Activated CD4-positive, alpha-beta T cell treated with anti-CD3 and anti-CD28 coated beads for 4 hours (primary cell): Measurements from ENCODE around the gene USP28.
"Not testable (repeated sequence)": the region's sequence is repeated elsewhere in the genome, so short reads cannot be mapped to it uniquely, and the experiment has no call there.

Experiments used
- DNase-seq, 2 donors: peaks; one replicate each; pipeline ENCODE4 v3.0.0-alpha.2; 2020

The USP28 gene, protein sequence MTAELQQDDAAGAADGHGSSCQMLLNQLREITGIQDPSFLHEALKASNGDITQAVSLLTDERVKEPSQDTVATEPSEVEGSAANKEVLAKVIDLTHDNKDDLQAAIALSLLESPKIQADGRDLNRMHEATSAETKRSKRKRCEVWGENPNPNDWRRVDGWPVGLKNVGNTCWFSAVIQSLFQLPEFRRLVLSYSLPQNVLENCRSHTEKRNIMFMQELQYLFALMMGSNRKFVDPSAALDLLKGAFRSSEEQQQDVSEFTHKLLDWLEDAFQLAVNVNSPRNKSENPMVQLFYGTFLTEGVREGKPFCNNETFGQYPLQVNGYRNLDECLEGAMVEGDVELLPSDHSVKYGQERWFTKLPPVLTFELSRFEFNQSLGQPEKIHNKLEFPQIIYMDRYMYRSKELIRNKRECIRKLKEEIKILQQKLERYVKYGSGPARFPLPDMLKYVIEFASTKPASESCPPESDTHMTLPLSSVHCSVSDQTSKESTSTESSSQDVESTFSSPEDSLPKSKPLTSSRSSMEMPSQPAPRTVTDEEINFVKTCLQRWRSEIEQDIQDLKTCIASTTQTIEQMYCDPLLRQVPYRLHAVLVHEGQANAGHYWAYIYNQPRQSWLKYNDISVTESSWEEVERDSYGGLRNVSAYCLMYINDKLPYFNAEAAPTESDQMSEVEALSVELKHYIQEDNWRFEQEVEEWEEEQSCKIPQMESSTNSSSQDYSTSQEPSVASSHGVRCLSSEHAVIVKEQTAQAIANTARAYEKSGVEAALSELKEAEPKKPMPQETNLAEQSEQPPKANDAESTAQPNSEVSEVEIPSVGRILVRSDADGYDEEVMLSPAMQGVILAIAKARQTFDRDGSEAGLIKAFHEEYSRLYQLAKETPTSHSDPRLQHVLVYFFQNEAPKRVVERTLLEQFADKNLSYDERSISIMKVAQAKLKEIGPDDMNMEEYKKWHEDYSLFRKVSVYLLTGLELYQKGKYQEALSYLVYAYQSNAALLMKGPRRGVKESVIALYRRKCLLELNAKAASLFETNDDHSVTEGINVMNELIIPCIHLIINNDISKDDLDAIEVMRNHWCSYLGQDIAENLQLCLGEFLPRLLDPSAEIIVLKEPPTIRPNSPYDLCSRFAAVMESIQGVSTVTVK

DNA sequence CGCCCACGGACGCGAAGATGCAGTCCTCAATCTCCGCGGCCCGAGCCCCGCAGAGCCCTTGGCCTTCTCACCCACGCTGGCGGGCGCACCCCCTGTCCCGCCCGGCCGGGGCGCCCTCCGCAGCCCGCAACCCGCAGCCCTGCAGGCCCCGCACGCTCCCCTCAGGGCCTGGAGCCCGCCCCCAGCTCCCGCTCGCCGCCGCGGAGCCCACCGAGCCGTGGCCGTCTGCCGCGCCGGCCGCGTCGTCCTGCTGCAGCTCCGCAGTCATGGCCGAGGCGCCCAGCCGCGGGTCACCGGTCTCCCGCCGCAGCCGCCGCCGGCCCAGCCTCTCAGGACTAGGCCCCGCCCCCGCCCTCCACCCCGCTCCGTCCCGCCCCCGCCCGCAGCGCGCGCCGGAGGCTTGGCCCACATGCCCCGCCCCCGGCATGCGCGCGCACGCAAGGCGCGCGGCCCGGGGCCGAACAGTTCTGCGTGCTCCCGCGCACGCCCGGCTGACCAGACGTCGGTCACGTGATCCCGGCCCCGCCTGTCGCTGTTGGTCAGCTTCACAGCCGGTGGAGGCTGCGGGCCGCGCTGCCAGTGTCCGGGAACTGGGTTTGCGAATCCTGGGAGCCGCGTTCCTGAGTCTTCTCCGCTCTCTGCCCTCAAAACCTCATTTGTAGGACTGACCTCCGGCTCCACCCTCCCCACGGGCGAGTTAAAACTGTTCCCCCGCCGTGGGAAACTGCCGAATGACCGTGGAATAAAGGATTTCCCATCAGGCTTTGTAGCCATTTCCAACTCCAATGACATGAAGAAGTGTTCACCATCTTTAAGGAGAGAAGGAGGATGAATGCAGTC is at the start of gene USP28:
USP28 (minus strand) TSS at position 339 of the 840 bp plus-strand sequence; CDS start at position 268, 71 bp downstream.
- peak; percentile 68 to 76 for DNase-seq

DNA sequence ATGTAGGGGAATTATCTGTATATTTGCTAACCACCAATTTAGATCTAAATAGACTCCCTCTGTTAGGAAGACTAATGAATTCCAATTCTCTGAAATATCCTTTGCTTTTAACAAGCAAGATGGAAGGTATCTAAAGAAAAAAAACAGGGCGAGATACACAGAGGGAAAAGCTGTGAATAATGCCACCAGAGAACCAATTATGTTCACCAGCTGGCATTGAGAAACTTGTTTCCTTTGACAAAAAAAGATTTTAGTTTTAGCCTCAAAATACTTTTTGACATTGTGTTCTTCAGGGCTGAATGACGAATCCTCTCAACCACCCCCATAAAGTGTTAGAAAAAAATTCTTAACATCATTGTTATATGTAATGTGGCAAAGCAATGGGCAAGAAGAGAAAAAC is 48.2 kb upstream of the USP28 start:
- no peak for DNase-seq

GRCh38 chr11:113911491-113911890 is 36.1 kb upstream of the USP28 start:
- not testable (repeated sequence) for DNase-seq

GRCh38 chr11:113908098-113908497 is 32.7 kb upstream of the USP28 start:
- DNase-seq: no peak

GRCh38 chr11:113907681-113908080 is 32.3 kb upstream of the USP28 start:
- no peak for DNase-seq

GRCh38 chr11:113907152-113907551 is 31.8 kb upstream of the USP28 start:
- no peak for DNase-seq

DNA sequence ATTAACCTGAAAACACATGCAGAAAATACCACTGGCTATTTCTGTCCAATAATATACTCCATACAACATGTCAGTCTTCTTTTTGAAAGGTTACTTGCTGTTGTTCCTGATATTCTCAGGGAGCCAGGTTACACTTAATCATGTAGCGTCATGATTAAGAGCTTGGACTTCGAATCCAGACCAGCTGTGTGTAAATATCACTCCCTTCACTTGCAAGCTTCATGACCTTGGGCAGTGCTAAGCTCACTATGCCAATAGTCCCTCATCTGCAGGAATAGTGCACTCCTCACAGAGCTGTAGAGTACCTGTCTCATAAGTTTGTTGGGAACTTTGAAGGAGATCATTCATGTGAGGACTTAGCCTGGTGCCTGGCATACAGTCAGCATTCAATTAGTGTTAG is 31.1 kb upstream of the USP28 start:
- DNase-seq: no peak

GRCh38 chr11:113906038-113906437 is 30.7 kb upstream of the USP28 start:
- no peak for DNase-seq

- no peak for DNase-seq
Observed at GRCh38 chr11:113904379-113905101, 29.2 kb upstream of the USP28 start, which contains the start of gene HTR3B. HTR3B (plus strand) TSS chr11:113904796; CDS start chr11:113904934, 138 bp downstream.

DNA sequence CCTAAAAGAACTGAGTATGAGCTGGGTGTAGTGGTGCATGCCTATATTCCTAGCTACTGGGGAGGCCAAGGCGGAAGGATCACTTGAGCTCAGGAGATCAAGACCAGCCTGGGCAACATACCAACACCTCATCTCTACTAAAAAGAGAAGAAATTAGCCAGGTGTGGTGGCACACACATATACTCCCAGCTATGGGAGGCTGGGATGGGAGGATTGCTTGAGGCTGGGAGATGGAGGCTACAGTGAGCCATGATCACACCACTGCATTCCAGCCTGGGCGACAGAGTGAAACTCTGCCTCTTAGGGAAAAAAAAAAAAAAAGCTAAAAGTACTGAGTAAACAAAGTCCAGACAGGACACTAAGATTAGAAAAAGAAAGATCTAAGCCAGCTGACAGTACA is 25.8 kb upstream of the USP28 start:
- DNase-seq: no peak

- DNase-seq: peak; percentile 22 to 35
Observed at GRCh38 chr11:113896156-113896879, 20.9 kb upstream of the USP28 start.

DNA sequence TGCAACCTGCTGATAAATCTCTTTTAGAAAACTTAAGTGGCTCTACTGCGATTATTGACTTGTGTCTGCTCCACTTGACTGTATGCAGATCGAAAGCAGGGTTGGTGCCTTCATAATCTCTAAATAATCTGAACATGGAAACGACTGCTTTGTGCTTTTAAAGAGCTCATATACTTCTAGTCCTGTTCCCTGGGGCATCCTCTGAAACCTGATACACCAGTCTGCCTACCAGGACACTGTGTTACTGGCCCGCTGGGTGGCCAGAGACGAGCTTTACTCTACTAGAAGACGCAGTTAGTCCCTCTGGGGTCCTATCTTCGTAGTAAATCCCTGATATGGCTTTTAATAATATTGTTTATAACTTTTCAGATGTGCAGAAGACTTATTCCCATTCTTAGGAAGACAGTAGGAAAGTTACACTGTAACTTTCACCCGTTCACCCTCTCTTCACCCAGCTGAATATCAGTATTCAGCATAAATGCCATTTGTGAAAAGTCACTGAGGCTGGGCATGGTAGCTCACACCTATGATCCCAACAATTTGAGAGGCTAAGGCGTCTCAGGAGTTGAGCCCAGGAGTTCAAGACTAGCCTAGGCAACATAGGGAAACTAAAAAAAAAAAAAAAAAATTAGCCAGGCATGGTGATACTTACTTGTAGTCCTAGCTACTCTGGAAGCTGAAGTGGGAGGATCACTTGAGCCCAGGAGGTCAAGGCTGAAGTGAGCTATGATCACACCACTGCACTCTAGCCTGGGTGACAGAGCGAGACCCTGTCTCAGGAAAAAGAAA is 20.2 kb upstream of the USP28 start:
- no peak for DNase-seq

- DNase-seq: no peak
Observed at GRCh38 chr11:113894421-113894996, 19.1 kb upstream of the USP28 start.

- no peak for DNase-seq
Observed at GRCh38 chr11:113888848-113889247, 13.5 kb upstream of the USP28 start.

DNA sequence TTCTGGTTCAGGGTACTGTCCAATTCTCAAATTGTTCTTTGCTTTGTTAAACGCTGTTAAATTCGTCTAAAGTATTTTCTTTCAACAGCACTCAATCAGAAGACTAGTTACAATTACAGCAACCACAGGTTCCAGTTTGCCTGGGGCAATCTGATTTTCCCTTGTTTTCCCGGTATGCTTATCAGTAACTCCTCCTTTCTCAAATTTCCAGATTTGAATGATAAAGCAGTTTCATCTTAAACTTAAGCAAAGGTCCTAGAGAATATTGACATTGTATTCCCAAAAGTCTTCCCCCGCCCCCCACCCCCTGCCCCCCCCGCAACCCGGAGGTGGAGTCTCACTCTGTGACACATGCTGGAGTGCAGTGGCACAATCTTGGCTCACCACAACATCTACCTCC is 10.5 kb upstream of the USP28 start:
- no peak for DNase-seq

DNA sequence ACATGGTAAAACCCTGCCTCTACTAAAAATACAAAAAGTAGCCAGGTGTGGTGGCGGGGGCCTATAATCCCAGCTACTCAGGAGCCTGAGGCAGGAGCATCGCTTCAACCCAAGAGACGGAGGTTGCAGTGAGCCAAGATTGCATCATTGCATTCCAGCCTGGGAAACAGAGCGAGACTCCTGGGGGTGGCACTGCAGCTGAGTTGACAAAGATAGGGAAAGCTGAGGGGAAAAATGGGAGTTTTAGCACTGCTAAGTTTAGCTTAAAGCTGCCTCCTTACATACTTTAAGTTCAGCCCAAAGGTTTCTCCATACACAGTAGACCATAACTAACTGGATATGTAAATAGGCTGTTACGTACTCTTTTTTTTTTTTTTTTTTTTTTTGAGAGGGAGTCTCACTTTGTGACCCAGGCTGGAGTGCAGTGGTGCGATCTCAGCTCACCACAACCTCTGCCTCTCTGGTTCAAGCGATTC is 9.0 kb upstream of the USP28 start:
- no peak for DNase-seq

DNA sequence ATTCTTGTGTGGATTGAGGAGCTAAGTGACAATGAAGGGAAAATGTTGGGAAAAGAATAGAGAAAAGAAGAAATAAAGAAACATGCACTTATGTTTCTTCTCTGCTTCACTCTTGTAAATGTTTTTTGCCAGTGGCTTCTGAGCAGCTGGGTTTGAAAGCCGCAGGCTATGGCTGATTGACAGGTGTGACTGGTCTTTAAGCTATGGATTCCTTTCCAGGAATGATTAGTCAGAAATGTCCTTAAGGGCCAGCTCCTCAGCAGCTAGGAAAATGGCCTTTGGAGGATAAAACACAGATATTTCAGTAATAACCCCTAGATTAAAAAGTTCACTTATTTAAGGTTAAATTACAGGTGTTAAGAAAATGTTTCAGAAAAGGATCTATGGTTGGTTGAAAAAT is 6.5 kb upstream of the USP28 start:
- no peak for DNase-seq

- no peak for DNase-seq
Observed at GRCh38 chr11:113880971-113881370, 5.6 kb upstream of the USP28 start.

DNA sequence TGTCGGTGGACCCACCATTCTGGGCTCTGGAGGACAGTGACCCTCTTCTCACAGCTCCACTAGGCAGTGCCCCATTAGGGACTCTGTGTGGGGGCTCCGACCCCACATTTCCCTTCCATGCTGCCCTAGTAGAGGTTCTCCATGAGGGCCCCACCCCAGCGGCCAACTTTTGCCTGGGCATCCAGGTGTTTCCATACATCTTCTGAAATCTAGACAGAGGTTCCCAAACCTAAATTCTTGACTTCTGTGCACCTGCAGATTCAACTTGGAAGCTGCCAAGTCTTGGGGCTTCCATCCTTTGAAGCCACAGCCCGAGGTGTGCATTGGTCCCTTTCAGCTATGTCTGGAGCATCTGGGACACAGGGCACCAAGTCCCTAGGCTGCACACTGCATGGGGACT is 4.1 kb upstream of the USP28 start:
- not testable (repeated sequence) for DNase-seq

- DNase-seq: no peak
Observed at GRCh38 chr11:113877670-113878055, 2.3 kb upstream of the USP28 start.
